HG02678 (cell line): ENCODE measurements around the gene FMNL3.

Experiments
- ATAC-seq: cut with Tn5 transposase; IDR thresholded peaks from one replicate; pipeline ENCODE4 v1.9.1; 2021; ENCODE audit warnings: mild to moderate bottlenecking, moderate library complexity; ENCODE audit not compliant: unreplicated experiment

The FMNL3 gene

DNA sequence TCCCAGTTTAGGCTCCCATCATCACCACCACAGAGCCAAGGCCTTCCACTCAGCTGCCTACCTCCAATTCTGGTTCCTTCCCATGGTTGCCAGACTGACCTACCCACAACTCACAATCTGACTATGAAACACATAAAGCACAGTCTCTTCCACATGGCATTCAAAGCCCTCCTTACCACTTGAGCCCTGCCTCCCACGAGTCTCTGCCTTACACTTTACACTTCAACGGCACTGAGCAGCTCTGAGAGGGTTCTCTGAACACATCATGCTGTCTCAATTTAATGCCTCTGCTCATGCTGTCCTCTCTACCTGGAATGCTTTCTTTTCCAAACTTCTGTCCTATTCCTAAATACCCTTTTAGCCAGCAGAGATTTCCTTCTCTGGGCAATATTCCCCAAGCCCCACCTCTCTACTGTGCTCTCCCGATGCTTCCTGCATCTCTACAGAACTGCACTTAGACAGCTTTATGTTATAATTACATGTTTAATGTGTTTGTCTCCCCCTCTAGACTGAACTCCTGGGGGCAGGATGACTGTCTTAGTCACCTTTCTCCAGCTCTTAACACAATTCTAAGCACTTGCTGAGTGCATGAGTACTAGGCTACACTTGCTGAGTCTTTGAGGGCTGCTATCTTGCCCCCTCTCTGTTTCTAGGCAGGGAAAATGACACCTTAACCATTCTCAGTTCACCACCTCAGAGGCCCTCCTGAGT is 23.5 kb downstream of the FMNL3 start:
- ATAC-seq: no peak

DNA sequence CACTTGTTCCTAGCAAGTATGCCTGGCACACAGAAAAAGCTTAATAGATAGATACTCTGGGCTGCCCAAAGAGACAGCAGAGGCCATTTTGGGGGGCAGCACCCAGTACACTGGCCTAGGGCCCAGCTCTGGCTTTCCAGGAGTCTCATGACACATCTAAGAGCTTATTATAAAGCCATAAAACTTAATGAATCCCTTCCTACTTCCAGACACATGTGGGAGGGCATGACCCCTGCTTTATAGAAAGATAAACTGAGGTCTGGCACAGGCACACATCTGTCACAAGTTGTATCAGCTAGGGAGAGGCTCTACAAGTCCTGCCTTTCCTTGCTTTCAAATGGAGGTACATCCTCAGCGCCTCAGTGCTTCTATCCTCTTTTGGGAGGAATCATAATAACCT is 27.1 kb downstream of the FMNL3 start:
- no peak for ATAC-seq

DNA sequence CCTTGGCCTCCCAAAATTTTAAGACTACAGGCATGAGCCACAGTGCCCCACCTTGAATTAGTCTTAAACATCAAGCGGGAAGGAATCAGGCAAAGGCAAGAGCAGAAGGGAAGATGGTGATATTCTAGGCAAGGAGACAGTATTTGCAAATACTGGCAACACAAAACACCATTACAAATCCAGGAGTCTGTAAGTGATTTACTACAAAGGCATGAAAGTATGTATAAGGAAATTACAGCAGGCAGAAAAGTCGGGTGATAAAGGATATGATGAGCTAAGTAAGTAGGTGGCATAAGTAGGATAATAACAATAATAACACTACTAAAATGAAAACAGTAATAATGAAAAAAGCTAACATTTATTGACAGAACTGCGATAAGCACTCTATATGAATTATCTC is 28.5 kb downstream of the FMNL3 start:
- no peak for ATAC-seq

DNA sequence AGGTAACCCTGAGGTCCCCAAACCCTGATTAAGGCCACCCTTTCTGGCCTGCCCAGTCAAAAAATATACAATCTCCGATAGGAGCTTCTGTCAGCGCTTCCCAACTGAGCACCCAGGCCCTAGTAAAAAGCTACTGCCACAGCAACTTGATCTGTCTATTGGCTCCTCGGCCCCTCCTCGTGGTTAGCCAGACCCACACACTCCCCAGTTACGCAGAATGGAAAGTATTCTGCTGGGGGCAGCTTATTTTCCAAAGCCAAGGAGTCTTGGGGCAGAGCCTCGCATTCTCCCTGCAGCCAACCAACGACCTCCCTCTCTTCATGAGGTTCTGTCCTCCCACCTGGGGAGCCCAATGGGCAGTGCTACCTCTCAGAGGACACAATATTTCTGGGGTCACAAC is 32.1 kb downstream of the FMNL3 start:
- no peak for ATAC-seq

DNA sequence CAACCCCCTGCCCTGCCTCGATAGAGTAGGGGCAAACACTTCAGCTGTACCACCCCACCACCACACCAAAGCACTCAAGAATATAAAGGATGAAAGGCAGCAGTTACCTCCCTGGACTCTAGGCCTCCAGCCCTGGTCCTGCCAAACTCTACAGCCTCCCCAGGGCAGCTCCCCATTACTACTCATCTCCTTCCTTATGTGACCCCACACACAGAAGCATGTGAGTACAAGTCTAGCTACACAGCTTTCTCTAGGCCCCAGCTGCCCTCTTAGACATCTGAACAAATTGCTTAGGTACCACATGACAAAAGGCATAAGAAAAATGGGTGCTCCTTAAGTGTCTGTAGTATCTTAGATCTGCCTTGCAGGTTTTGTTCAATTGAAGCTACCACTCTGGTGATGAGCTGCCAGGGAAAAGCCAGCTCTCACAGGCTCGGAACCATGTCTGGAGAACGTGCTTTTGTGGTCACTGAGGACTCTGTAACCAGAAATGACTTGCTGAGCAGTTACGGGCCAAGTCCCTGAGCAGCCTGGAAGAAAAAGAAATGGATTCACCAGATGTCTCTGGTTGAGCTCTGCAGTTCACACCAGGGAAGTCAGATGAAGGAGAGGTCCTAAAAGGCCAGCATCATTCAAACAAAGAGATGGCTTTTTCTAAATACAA is 32.8 kb downstream of the FMNL3 start:
- ATAC-seq: no peak

DNA sequence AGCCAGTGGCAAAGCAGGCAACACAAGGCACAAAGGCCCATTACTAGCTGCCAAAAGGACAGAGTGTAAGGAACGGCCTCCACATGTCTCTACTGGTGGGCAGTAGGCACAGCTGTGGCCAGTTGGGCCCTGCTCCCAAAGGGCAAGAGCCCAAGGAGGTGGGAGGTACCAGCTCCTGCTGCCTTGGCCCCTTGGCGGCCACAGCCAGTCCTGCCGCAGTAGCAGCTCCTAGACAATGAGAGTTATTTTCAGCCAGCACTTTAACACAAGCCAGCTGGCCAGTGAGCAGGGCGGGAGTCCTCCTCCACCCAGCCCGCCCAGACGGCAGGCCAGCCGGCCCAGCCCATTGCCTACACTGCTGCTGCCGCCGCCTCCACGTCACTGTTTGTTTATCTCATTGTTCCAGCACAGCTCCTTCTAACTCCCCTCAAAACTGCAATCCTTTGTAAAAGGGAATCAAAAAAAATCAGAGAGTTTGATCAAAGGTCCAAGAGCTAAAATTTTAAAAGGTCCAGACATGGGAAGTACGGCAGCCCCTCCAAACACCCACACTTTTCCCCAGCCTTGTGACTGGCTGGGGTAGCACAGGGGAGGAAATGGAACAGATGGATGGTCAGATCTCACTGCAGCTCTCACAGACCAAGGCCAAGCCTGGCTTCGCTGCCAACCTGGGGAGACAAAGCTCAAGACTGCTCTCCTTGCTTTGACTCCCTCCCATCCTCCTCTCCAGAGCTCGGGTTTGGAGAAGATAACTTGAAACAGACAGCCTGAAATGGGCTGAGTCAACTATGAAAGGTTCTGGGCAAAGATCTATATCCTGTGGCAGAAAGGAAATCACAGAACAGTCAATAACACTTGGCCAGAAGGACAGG is 33.5 kb downstream of the FMNL3 start:
- no peak for ATAC-seq

DNA sequence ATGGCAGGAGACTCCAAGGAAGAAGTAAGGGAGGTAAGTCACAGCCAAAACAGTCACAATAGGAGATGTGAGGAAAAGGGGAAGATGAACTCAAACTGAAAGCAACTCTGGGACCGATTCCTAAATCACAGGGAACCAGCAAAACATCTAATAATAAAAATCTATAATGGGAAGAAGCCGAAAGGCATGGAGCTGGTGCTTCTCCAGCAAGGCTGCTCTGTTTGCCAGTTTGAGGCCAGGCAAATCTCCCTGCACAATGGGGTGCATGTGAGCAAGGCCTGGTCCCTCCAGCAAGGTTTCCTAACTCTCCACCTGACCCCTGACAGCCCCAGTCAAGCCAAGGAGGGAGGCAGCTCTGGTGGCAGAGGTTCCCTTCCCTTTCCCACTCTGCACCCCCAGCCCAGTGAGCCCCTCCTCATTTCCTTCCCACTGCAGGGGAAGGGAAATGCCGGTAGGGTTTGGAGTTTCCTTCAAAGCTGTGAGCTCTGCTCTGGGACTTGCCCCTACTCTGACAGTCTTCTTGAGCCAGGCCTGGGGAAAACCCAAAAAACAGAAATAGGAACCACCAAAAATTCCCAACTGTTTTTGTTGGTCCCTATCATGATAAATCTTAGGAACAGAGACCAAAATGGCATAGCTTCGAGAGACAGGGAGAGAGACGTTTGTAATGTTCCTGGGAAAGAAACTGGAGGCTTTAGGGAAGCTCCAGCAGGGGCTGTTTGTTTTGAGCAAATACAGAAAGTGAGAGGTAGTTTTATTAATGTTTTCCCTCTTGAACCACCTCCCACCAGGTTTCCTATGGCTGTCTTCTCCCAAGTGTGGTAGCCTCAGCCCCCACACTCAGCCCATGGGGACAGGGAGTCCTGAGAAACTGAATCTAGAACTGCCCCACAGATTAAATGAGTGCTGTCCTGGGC is 34.6 kb downstream of the FMNL3 start:
- ATAC-seq: no peak

DNA sequence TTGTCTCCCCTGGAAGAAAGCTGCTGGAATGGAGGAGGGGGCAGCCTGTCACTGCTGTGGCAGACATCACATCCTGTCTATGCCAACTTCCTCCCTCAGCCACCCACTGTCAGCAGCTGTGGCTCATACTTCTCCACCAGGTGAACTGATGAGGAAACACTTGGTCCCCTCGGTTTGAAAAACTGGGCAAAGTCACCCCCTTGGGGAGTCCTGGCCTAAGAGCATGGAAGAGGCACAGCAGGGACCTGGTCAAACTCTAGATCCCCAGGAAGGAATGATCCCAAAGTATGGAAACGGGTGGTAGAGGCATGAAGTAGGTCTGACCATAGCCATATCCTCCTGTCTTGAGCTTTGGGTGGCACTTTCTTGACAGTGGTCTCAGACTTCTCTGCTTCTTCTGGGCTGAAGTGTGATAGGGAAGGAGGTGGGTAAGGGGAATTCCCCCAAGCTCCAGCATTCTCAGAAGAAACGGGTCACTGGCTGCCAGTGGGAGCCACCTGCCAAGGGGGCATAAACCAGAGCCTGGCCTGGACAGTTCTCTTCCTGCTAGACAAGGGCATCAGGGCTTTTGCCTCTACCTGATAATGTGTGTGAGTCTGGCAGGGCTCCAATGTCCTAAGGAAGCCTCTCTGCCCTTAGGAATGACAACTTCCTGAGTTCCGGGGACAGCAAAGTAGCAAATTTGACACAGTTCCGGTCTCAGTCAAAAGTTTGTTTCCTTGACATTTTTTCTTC is 36.0 kb downstream of the FMNL3 start:
- no peak for ATAC-seq

DNA sequence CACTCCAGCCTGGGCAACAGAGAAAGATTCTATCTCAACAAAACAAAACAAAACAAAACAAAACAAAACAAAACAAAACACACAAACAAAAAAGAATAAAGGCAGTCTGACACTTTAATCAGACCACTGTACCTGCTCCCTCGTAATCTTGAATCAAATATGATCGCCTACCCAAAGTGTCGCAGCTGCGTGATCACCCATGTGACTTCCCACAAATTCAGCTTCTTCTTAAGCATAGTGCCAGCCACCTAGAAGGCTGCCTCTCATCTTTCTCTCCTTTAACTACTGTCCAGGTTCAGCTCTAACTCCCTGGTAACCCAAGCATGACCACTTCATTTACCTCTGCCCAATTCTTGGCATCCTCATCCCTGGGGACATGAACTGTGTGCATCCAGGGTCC is 37.4 kb downstream of the FMNL3 start:
- ATAC-seq: no peak

DNA sequence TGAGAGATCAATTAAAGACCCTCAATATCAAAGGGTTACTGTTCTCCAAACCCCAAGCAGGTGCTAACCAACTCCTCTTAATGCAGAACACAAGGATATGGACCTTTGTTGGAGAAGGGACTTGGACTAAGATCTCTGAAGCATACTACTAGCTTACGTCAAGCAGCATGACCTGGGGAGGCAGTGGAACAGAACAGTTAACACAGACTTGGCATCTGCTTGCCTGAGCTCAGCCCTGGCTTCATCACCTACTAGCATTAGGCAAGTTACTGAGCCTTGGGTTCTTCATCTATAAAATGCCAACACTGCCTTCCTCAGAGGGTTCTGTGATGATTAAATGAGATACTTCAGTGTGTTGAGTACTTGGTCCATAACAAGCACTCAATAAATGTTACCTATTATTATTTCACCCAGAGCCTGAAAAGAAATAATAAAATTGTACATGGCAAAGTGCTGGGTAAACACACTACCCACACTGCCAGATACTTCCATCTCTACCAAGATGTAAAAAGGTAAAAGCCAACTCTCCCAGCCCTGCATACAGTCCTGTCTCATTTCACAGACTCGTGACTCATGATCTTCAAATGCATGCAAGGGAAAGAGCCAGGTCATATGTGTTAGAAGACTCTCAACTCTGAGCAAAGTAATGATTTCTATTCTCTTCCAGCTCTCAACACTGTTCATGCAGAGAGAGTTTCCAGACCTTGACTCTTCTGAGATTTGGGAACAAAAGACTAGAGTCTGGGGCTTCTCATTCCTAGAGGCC is 39.7 kb downstream of the FMNL3 start:
- no peak for ATAC-seq

DNA sequence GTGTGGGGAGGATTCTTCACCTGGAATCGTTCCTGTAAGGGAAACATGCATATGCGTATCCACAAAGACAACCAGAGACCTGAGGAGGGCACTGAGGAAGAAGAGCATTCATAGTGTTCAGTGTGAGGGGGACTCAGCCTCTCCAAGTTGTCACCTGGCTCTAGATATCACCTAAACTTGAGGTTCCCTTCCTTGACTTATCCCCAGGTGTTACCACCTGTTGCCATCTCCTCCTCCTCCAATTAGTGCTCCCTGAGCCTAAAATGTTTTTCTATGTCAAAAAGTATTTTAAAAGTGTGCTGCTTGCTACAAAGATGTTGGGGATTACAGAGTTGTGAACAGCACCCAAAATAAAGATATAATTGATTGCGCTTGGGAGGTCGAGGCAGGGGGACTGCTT is 41.0 kb downstream of the FMNL3 start:
- no peak for ATAC-seq

DNA sequence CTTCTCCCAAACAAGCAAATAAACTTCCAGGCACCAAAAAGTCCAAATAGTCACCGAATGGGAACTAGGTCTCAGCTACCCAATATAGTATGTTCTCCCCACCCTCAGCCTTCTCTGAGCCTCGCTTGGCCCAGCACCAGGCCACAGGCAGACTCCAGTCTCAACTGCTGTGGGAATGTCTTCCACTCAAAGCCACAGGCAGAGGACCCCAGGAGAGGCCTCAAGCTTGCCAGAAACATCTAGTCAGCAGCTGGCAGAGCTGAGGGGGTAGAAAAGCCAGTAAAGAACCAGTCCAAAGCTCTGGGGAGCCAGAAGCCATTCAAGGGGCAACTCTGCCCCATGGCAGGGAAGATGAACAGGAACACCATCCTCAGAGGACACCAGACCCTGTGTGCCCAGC is 41.8 kb downstream of the FMNL3 start:
- no peak for ATAC-seq

DNA sequence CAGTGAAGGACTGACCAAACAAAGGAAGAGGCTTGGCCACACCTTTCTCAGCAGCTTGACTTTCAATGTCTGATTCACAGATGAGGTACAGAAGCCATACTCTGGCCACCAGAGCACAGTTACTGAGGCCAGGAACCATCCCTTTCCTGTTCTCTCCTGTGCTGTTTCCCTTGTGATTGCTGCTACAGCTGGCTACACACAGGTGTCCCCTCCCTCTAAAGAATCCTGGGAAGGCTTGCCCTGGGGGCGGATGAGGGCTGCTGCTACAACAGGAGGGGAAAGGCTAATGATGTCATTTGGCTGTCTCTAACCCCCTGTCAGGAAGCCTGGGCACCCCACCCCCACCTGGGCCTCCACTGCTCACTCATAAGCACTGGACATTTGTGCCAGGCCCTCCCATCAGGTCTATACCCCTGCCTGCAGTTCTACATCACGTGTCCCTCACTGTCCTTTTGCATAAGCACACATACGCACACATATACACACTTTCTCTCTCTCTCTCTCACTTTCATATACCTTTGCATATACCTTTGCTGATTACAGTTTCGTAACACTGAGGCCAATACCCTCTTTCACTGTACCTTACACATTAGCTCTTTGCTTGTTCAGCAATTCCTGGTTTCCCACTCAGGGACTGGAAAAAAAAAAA is 42.5 kb downstream of the FMNL3 start:
- ATAC-seq: peak; percentile 57

DNA sequence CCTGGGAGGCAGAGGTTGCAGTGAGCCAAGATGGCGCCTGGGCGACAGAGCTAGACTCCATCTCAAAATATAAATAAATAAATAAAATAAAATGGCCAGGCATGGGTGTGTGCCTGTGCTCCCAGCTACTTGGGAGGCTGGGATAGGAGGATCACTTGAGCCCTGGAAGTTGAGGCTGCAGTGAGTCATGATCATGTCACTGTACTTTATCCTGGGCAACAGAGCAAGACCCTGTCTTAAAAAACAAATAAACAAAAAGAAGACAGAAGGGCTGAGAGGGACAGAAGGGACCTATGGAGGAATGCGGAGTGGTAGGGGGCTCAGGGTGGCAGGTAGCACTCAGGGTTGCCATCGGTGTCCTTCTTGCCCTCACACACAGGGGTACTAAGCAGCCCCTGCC is 43.0 kb downstream of the FMNL3 start:
- ATAC-seq: no peak

DNA sequence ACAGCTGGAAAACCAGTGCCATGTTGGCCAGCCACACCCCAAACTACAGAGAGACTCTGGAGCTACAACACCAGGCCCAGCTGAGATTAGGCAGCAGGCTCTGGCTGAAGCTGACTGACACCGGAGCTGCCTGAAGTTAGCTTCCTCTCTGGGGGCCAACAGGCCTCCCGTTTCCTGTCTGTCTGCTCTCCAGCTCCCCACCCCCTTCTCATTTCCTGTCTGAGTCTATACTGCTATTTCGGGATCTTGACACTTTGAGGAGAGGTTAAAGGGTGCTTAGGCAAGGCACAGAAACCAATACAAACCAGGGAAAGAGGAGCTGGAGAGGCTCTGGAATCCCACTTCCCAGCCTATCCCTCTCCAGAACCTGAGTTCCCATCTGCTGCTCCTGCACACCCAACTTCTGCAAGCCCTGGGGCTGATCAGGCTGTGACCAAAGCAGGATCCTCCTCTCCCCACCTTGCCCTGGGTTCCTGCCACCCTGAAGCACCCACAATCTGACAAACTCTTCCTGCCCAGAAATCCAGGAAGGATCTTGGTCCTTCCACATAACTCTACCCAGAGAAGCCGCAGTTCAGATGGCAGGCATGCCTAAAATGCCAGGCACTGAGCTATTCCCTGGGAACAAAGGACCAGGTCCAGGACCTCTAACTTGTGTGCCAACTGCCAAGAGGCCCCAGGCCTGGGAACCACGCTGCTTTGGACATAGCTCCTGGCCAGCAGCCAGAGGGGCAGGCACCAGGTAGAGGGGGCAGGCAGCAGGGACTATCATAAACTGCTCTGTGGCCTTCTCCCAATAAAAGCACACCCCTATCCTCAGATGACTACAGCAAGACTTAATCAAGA is 44.0 kb downstream of the FMNL3 start:
- peak; percentile 78 for ATAC-seq

DNA sequence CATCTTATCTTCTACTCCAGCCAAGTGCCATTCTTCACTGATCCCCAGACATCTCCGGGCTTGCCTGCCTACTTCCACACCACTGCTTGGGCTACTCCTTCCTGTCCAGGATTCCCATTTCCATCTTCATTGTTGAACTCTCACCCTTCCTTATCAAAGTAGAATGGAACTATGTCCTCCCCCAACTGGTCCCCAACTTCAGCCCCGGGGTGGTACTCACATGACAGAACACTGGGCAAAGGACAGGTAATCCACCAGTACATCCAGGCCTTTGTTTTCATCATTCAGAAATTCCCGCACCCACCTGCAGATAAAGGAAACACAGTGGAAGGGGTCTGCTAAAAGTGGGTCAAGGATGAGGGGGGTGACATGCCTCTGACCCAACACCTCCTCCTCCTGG is 45.5 kb downstream of the FMNL3 start:
- no peak for ATAC-seq

DNA sequence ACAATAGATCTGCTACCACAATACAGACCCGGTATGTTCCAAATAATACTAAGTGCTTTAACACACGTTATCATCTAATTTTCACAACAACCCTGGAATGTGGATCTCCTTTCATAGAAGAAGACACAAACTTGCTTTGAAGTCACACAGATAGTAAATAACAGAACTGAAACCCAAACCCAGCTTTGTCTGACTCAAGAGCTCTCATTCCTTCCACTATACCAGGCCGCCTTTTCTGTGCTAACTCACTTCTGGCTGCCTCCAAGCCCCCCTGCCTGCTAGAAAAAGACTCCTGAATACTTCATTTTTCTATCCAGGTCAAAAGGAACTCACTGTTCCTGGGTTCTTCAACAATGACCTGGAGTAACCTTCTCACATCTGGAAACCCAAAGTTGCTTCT is 46.0 kb downstream of the FMNL3 start:
- peak; percentile 32 for ATAC-seq

DNA sequence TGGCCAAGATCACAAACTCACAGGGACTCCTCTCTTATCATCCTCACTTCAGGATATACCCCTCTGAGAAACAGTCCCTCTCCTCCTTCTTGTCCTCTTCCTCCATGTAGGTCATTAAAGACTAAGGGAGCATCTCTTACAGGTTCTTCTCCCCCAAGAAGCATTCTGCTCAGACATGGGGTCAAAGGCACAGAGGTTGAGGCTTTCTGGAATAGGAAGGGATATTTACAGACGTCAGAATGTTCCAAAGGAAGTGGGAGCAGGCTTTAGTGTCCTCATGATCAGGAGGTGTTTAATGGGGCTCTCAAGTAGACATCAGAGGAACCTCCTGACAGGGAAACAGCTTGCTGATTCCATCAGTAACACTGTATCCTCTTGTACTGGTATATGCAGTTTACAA is 47.5 kb downstream of the FMNL3 start:
- no peak for ATAC-seq
